ENCODE data around the gene TNFSF4. TPM values are rescaled to one million over a fixed set of nuclear protein-coding genes. Genes with fewer than 3 reads are reported as not detected.

The TNFSF4 gene
- total RNA-seq, 2 donors from 2014 or later = 0.82 to 3.0 TPM

GRCh38 chr1:173152598-173152997, 54.5 kb downstream of the TNFSF4 start:
- ATAC-seq (no peak), DNase-seq (ENCODE audit: low spot score in 2 of 2) (no peak)
- peaks cover 12 to 26% of the 10 kb centered on the region in 2 donors for H3K36me3 Mint-ChIP-seq
- peaks cover 14 to 17% of the 10 kb centered on the region in 2 donors for H3K9me3 Mint-ChIP-seq
- H3K27ac Mint-ChIP-seq = no peak overlapping the region

DNA sequence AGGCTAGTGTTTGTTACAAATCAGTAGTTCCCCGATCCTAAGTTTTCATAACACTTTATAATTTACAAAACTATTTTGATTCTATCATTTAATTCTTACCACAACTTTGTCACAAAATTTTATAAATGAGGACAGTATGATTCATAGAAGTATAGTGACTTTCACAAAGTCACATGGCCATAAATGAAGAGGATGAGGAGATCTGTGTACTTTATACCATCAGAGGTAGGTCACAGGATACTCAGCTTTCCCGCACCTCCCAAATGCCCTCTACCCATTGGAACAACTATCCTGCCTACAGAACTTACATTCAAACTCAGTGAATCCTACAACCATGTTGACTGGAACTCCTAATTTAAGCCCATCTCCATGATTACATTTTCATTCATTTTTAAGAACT, 56.3 kb downstream of the TNFSF4 start:
- Mint-ChIP-seq H3K36me3 (peaks cover 24 to 35% of the 10 kb centered on the region in 2 donors), H3K9me3 (peaks cover 21 to 24% of the 10 kb centered on the region in 2 donors), H3K27ac (no peak overlapping the region)
- ATAC-seq (peak in 1 of 2 donors; percentile 35), DNase-seq (ENCODE audit: low spot score in 2 of 2) (no peak)

DNA sequence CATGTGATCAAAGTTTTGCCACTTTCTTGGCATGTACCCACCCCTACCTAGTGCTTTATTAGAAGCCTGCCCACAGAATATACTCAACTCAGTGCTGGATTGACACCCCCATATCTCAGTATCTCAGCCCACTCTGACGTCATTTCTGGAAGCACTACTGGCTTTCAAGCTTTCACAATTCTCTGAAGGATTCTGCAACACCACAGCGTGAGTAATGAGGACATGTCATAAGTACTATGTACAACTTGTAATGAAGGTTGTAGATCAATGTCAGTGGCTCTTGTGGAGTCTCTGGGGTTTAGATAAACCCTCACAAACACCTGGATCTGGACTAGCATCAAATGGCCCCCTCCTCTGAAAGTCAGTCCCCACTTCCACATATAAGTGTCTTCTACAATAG, 57.2 kb downstream of the TNFSF4 start:
- Mint-ChIP-seq H3K27ac (no peak overlapping the region), H3K36me3 (peaks cover 28 to 41% of the 10 kb centered on the region in 2 donors), H3K9me3 (peaks cover 30 to 33% of the 10 kb centered on the region in 2 donors)
- ATAC-seq (peak; percentile 11 to 34), DNase-seq (ENCODE audit: low spot score in 2 of 2) (no peak)

GRCh38 chr1:173148971-173149370, 58.2 kb downstream of the TNFSF4 start:
- H3K36me3 Mint-ChIP-seq = peaks cover 30 to 40% of the 10 kb centered on the region in 2 donors
- H3K9me3 Mint-ChIP-seq = peaks cover 36 to 37% of the 10 kb centered on the region in 2 donors
- no peak overlapping the region for H3K27ac Mint-ChIP-seq
- ATAC-seq (no peak), DNase-seq (ENCODE audit: low spot score in 2 of 2) (no peak)

- DNase-seq (ENCODE audit: low spot score in 2 of 2) = no peak
- peaks cover 38% of the 10 kb centered on the region in 2 donors for H3K9me3 Mint-ChIP-seq
- no peak overlapping the region for H3K27ac Mint-ChIP-seq
- peaks cover 28 to 40% of the 10 kb centered on the region in 2 donors for H3K36me3 Mint-ChIP-seq
- ATAC-seq = no peak
Measured at GRCh38 chr1:173148545-173148944, 58.6 kb downstream of the TNFSF4 start.

GRCh38 chr1:173140733-173141132, 66.4 kb downstream of the TNFSF4 start:
- no peak overlapping the region for H3K27ac Mint-ChIP-seq
- H3K9me3 Mint-ChIP-seq = peaks cover 20 to 22% of the 10 kb centered on the region in 2 donors
- peaks cover 6 to 26% of the 10 kb centered on the region in 2 donors for H3K36me3 Mint-ChIP-seq

DNA sequence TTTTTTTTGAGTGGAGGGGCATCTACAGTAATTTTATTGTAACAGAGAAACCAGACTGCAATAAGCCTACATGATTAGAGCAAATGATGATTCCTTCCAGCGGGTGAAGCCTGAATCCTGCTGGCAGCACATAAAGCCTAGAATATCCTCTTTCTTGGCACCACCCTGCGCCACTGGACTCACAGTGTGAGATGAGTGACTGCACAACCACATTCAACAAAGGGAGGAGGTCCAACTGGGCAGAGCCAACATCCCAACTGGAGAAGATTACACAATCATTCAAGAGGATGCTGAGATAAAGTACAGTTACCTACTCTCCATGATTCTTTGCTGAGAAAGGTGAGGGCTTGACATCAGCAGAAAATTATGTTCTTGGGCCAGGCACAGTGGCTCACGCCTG, 67.4 kb downstream of the TNFSF4 start:
- peaks cover under 1 to 15% of the 10 kb centered on the region in 2 donors for H3K36me3 Mint-ChIP-seq
- ATAC-seq (no peak), DNase-seq (ENCODE audit: low spot score in 2 of 2) (no peak)
- H3K9me3 Mint-ChIP-seq = peaks cover 11 to 12% of the 10 kb centered on the region in 2 donors
- H3K27ac Mint-ChIP-seq = no peak overlapping the region

More at GRCh38 chr1:173140733-173141132, 66.4 kb downstream of the TNFSF4 start:
- ATAC-seq (no peak), DNase-seq (ENCODE audit: low spot score in 2 of 2) (no peak)

DNA sequence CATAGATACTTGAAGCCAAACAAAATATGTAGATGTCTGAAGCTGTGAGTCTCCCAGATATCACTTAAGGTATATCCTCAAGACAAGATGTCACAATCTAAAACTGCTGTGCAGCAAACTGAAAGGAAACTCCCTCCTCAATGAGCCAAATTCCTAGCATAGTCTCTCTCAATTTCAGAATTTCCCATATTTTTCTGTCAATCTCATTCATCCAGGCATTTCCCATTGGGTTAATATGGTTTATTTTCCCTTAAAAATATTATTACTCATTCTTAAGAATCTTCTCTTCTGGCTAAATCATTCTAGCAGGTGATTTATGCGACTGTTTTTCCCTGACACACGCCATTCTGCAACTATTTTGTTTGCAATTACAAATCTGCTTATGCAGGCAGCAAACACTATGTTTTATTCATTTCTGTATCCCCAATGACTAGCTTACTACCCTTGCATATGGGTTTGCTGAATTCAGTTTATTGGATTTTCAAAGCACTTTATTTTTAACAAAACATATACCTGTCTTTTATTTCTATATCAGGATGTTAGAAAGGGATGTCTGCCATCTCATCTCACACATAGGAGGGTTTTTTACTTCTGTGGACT, 69.9 kb downstream of the TNFSF4 start:
- Mint-ChIP-seq H3K27ac (no peak overlapping the region), H3K36me3 (no peaks in the 10 kb centered on the region), H3K9me3 (no peaks in the 10 kb centered on the region)
- DNase-seq (ENCODE audit: low spot score in 2 of 2) (no peak), ATAC-seq (no peak)

DNA sequence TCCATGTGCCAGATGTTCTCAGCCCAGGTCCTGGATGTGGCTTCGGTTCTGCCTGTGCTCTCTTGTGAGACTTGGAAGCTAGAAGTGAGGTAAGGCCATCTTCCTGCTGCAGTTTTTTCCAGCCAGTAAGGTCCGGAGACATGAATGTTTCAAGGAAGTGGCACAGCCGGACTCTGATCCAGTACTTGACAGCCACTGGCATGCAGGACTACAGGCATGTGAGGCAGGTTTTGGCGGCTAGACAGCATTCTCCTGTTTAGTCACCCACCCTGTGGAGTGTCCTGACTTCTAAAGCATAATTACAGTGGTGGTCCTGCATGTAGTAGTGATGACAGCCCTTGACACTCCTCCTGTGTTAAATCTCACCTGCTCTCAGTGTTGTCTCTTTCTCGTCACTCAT, 72.3 kb downstream of the TNFSF4 start:
- H3K9me3 Mint-ChIP-seq = no peaks in the 10 kb centered on the region
- no peak for ATAC-seq

GRCh38 chr1:173134029-173134428, 73.1 kb downstream of the TNFSF4 start:
- ATAC-seq (no peak), DNase-seq (ENCODE audit: low spot score in 2 of 2) (no peak)
- no peaks in the 10 kb centered on the region for H3K9me3 Mint-ChIP-seq
- H3K36me3 Mint-ChIP-seq = no peaks in the 10 kb centered on the region
- no peak overlapping the region for H3K27ac Mint-ChIP-seq

More for the DNA sequence above, 72.3 kb downstream of the TNFSF4 start:
- DNase-seq (ENCODE audit: low spot score in 2 of 2) = no peak
- Mint-ChIP-seq H3K36me3 (no peaks in the 10 kb centered on the region), H3K27ac (no peak overlapping the region)

Other genes starting within 250 kb of the TNFSF4 start
- gene TNFSF18, start 156.4 kb downstream of the TNFSF4 start, total RNA-seq = not detected

Measured in activated naive CD4-positive, alpha-beta T cell treated with anti-CD3 and anti-CD28 coated beads, Interleukin-2, amount 50 U/mL, for 72 hours (primary cell).